Measurements from ENCODE around the gene GALR2.

GALR2 gene

DNA sequence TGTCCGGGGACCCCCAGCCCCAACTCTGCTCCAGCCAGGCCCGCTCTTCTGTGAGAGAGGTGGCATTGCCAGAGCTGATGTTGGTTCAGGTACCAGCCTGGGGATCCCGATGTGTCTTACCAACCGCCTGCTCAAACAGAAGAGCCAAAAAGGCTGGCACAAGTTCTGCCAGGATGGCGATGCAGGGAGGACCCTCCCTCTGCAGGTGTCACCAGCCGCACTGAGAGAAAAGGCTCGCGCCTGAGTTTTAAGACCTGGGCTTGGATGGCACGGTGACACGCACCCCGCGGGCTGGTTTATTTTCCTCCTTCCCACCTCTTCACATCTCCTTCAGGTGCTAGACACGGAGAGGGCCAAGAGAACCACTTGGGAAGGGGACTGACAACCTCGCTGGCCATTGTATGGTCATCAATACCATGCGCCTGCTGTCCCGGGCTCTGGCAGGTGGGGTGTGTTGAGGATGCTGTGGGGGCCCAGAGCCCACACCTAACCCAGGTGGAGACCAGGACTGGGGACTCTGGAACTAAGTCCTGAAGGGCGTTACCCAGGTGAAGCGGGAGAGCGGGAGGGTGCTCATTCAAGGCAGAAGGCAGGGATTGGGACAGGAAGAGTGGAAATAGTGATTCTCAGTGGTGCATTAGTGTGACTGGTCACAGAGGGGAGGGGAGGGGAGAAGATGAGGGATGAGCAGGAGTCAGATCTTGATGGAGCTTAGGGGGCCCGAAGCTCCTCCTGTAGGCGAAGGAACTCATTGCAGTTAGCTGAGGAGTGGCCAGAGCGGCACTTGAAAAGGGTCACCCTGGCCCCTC, 50.2 kb downstream of the GALR2 start:
- no peak for DNase-seq (ENCODE audit: low read depth in 2 of 2)

DNA sequence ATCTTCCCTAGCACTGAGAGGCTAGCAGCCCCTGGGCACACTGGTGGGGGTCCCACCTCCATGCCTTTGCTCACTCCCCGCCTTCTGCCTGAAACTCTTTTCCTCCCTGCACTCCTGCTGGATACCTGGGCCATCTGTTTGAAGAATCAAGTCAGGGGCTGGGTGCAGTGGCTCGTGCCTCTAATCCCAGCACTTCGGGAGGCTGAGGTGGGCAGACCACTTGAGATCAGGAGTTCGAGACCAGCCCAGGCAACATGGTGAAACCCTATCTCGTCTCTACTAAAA, 50.8 kb downstream of the GALR2 start:
- no peak for DNase-seq (ENCODE audit: low read depth in 2 of 2)

DNA sequence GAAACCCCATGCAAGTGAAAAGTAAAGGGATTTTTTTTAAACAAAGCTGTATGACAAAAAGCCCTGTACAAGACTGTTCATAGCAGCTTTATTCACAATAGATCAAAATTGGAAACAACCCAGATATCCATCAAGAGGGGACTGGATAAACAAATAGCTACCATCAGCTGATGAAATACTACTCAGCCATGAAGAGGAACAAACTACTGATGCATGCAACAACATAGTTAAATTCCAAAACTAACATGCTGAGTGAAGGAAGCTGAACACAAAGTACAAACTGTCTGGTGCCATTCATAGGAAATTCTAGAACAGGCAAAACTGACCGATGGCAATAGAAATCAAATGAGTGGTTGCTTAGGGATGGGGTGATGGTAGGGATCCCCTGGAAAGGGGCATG, 51.3 kb downstream of the GALR2 start:
- no peak for DNase-seq (ENCODE audit: low read depth in 2 of 2)
